Calu3 (cell line): Measurements from ENCODE around the gene GLIPR2. TPM values are rescaled to one million over a fixed set of nuclear protein-coding genes. Genes with fewer than 3 reads are reported as not detected.

Source experiments
- BruUV-seq: library from RNA; stranded (reverse); fragments of 400-500 nt; replicated peaks from 2 replicates; lab custom pipeline; 2021; lab: Mats Ljungman, UMichigan
- CTCF ChIA-PET: fragments of 300-600 bp; sonication (Branson Sonifier 250); formaldehyde crosslinking; loops from one replicate; lab custom pipeline; 2022; ENCODE audit warnings: antibody characterized with exemption; lab: Charles Lee
- DNase-seq: peaks from one replicate; pipeline ENCODE4 v3.0.0; 2022
- H3K27ac Mint-ChIP-seq: one replicate; pipeline ENCODE4 v1.8.0; 2022; ENCODE audit warnings: mixed read lengths; ENCODE audit not compliant: unreplicated experiment
- H3K27me3 Mint-ChIP-seq: one replicate; pipeline ENCODE4 v1.8.0; 2022; ENCODE audit warnings: mixed read lengths; ENCODE audit not compliant: unreplicated experiment
- H3K36me3 Mint-ChIP-seq: one replicate; pipeline ENCODE4 v1.8.0; 2022; ENCODE audit warnings: mild to moderate bottlenecking, moderate library complexity, mixed read lengths; ENCODE audit not compliant: insufficient read depth, unreplicated experiment
- H3K4me1 Mint-ChIP-seq: one replicate; pipeline ENCODE4 v1.8.0; 2022; ENCODE audit warnings: mild to moderate bottlenecking, low read depth, mixed read lengths; ENCODE audit not compliant: unreplicated experiment
- H3K4me3 Mint-ChIP-seq: one replicate; pipeline ENCODE4 v1.8.0; 2022; ENCODE audit warnings: mild to moderate bottlenecking, low read depth, moderate library complexity, mixed read lengths; ENCODE audit not compliant: unreplicated experiment
- H3K9me3 Mint-ChIP-seq: one replicate; pipeline ENCODE4 v1.8.0; 2022; ENCODE audit warnings: low read depth, mixed read lengths; ENCODE audit not compliant: unreplicated experiment
- CTCF ChIP-seq: fragments of 200-600 bp; IDR thresholded peaks from one replicate; pipeline ENCODE4 v1.8.0; 2022; ENCODE audit warnings: antibody characterized with exemption; ENCODE audit not compliant: unreplicated experiment
- intact Hi-C: fragments of 100-400 bp; cut with micrococcal nuclease; formaldehyde crosslinking; loops from one replicate; pipeline ENCODE4 v1.10.0; 2022; ENCODE audit not compliant: unreplicated experiment
- total RNA-seq: library from RNA; stranded (reverse); gene quantifications from 2 replicates; pipeline ENCODE4 v1.2.3, GENCODE V29; 2022

GLIPR2 gene
- total RNA-seq, 1 experiment from 2014 or later = 0.19 TPM

- Mint-ChIP-seq H3K27me3 (no peaks in the 10 kb centered on the region), H3K36me3 (peaks cover 30% of the 10 kb centered on the region), H3K4me3 (peak overlapping the region; percentile 83), H3K9me3 (no peaks in the 10 kb centered on the region), H3K4me1 (peaks cover 20% of the 10 kb centered on the region), H3K27ac (peak overlapping the region; percentile 92)
- BruUV-seq = no TSS peak
- CTCF ChIA-PET = interaction anchor here (1.7 kb wide), 1 partner anchor 25 kb away, joined by 3 read pairs; no protein-coding TSS in a partner anchor
- TF ChIP-seq CTCF = no peak
- intact Hi-C loops = no loop called here
- no peak for DNase-seq
These were observed 54.7 kb downstream of the GLIPR2 start for GRCh38 chr9:36191290-36191645.

GRCh38 chr9:36191686-36192085, 55.2 kb downstream of the GLIPR2 start:
- Mint-ChIP-seq H3K27ac (peak overlapping the region; percentile 92), H3K36me3 (peaks cover 30% of the 10 kb centered on the region), H3K4me1 (peaks cover 20% of the 10 kb centered on the region), H3K9me3 (no peaks in the 10 kb centered on the region), H3K27me3 (no peaks in the 10 kb centered on the region), H3K4me3 (peak overlapping the region; percentile 83)
- DNase-seq = no peak
- intact Hi-C loops = no loop called here
- TF ChIP-seq CTCF = no peak
- no TSS peak for BruUV-seq
- CTCF ChIA-PET = interaction anchor here (1.7 kb wide), 1 partner anchor 25 kb away, joined by 3 read pairs; no protein-coding TSS in a partner anchor

- DNase-seq = no peak
- peak overlapping the region; percentile 92 for H3K27ac Mint-ChIP-seq
- BruUV-seq = no TSS peak
- CTCF ChIA-PET = no interaction called here
- H3K4me1 Mint-ChIP-seq = peaks cover 20% of the 10 kb centered on the region
- peak overlapping the region; percentile 83 for H3K4me3 Mint-ChIP-seq
- no peak for TF ChIP-seq CTCF
- H3K27me3 Mint-ChIP-seq = no peaks in the 10 kb centered on the region
- intact Hi-C loops = no loop called here
- no peaks in the 10 kb centered on the region for H3K9me3 Mint-ChIP-seq
- peaks cover 30% of the 10 kb centered on the region for H3K36me3 Mint-ChIP-seq
These were observed 55.7 kb downstream of the GLIPR2 start for GRCh38 chr9:36192196-36192595.

GRCh38 chr9:36193023-36193422, 56.5 kb downstream of the GLIPR2 start:
- Mint-ChIP-seq H3K9me3 (no peaks in the 10 kb centered on the region), H3K4me1 (peaks cover 20% of the 10 kb centered on the region), H3K27me3 (no peaks in the 10 kb centered on the region), H3K4me3 (peak overlapping the region; percentile 83), H3K36me3 (peaks cover 30% of the 10 kb centered on the region), H3K27ac (peak overlapping the region; percentile 77)
- no peak for TF ChIP-seq CTCF
- intact Hi-C loops = no loop called here
- CTCF ChIA-PET = no interaction called here
- DNase-seq = no peak
- BruUV-seq = no TSS peak
